Cardiac muscle cell (in vitro differentiated cells and primary cell): Measurements from ENCODE around the gene TMEM35B. TPM values are rescaled to one million over a fixed set of nuclear protein-coding genes. Genes with fewer than 3 reads are reported as not detected.

Experiments used
- DNase-seq, 2 donors: peaks; one replicate each; pipeline versions ENCODE4 v3.0.0 to v3.0.0-alpha.2; 2010 to 2017; ENCODE audit warnings: low read depth in 1 of 2, low spot score in 1 of 2
- H3K27ac ChIP-seq: fragments of 200-600 bp; sonication (generic); 2 replicates; pipeline ENCODE4 v1.5.1; 2016
- H3K27me3 ChIP-seq: fragments of 200-600 bp; sonication (generic); 2 replicates; pipeline ENCODE4 v1.6.0; 2016; ENCODE audit warnings: control low read depth
- H3K36me3 ChIP-seq: fragments of 200-600 bp; sonication (generic); 2 replicates; pipeline ENCODE4 v1.5.1; 2016; ENCODE audit warnings: control low read depth
- H3K4me1 ChIP-seq: fragments of 200-600 bp; sonication (generic); 2 replicates; pipeline ENCODE4 v1.8.1; 2017; ENCODE audit warnings: low read depth, mild to moderate bottlenecking, mixed run types
- H3K4me3 ChIP-seq: fragments of 200-600 bp; sonication (generic); 2 replicates; pipeline ENCODE4 v1.5.1; 2016; ENCODE audit warnings: mild to moderate bottlenecking
- H3K9me3 ChIP-seq: fragments of 200-600 bp; sonication (generic); 2 replicates; pipeline ENCODE4 v1.5.1; 2017; ENCODE audit warnings: low read depth, mild to moderate bottlenecking, control low read depth
- polyA plus RNA-seq: library from polyadenylated mRNA; unstranded; fragments of >200 nt; fragmentation: Nextera tagmentation; extraction: Ambion mirVana; gene quantifications from 2 replicates; pipeline ENCODE4 v1.2.1, GENCODE V29; 2016
- total RNA-seq: library from RNA; depleted of rRNA; stranded (reverse); fragments of >200 nt; gene quantifications from 2 replicates; pipeline ENCODE4 v1.2.3, GENCODE V29; 2016
- TF ChIP-seq, protein P1 (sequence below): IDR thresholded peaks from 2 replicates; pipeline ENCODE4 v1.5.1; 2012; ENCODE audit warnings: low read depth, mild to moderate bottlenecking, low read length

Gene TMEM35B
- total RNA-seq (6.8 and 14.5 TPM in 2 replicates), polyA plus RNA-seq (24.3 and 42.7 TPM in 2 replicates)

DNA sequence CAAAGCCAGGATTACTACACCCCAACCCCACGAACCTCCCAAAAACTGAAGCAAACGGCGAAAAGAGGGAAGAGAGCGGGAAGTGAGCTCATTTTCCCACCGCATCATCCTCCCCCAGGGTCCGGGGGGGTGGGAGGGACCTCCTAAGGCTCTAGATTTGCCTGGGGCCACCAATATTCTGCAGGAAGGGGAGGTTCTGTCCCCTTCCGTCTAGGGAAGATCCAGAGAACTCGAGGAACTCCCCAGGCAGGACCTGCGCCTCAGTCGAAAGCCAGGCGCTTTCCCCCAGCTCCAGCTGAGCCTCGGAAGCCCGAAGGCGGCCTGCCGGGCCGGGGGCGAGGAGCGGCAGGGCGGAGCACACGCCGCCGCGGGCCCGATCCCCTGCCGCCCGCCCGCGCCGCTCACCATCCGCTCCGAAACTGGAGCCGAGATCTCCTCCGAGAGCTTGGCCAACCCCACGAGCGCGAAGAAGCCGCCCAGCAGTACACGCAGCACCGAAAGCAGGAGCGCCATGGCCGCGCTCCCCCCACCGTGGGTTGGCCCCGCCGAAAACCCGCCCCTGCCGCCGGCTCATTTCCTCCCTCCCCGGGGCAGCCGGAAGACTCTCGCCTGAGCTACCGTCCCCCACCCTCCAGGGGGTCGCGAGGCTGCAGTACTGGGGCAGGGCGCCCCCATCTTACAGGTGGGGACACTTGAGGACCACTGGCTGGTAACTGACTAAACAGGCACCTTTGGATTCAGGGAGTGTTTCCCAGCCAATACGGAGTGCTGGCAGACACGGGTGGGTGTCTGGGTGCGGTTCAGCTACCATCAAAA lies at the start of gene TMEM35B:
Gene TMEM35B, minus strand, starts transcription at position 555 of the 816 bp plus-strand sequence. Its CDS starts 42 bp downstream, at position 513.
- peak within 1 kb of the TSS; percentile 64 for H3K4me3 ChIP-seq
- TF ChIP-seq, protein P1, sequence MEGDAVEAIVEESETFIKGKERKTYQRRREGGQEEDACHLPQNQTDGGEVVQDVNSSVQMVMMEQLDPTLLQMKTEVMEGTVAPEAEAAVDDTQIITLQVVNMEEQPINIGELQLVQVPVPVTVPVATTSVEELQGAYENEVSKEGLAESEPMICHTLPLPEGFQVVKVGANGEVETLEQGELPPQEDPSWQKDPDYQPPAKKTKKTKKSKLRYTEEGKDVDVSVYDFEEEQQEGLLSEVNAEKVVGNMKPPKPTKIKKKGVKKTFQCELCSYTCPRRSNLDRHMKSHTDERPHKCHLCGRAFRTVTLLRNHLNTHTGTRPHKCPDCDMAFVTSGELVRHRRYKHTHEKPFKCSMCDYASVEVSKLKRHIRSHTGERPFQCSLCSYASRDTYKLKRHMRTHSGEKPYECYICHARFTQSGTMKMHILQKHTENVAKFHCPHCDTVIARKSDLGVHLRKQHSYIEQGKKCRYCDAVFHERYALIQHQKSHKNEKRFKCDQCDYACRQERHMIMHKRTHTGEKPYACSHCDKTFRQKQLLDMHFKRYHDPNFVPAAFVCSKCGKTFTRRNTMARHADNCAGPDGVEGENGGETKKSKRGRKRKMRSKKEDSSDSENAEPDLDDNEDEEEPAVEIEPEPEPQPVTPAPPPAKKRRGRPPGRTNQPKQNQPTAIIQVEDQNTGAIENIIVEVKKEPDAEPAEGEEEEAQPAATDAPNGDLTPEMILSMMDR, result peak; percentile 5
- DNase-seq, result peak; percentile 66 to 69
- peaks cover 6% of the 10 kb centered on the region for H3K36me3 ChIP-seq
- no peaks in the 10 kb centered on the region for H3K27me3 ChIP-seq
- peaks cover 9% of the 10 kb centered on the region for H3K4me1 ChIP-seq
- peak within 1 kb of the TSS; percentile 49 for H3K27ac ChIP-seq
- H3K9me3 ChIP-seq, result no peaks in the 10 kb centered on the region

DNA sequence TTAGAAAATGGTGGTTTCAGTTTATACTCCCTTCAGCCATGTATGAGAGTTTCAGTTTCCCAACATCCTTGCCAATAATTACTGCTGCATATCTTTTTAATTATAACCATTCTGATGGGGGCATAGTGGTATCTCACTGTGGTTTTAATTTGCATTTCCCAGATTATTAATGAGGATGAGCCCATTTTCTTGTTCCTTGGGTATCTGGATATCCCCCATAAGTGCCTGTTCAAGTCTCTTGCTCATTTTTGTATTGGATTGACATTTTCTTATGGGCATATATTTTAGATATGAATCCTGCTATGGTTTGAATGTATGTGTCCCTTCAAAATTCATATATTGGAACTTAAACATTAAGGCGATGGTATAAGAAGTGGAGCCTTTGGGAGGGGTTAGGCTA lies 48.2 kb upstream of the TMEM35B start:
- no peaks in the 10 kb centered on the region for H3K9me3 ChIP-seq
- TF ChIP-seq, protein P1, result no peak
- DNase-seq, result no peak
- H3K4me1 ChIP-seq, result peaks cover 5% of the 10 kb centered on the region
- no peaks in the 10 kb centered on the region for H3K27me3 ChIP-seq
- no peak overlapping the region for H3K27ac ChIP-seq
- H3K4me3 ChIP-seq, result no peak overlapping the region
- no peaks in the 10 kb centered on the region for H3K36me3 ChIP-seq

DNA sequence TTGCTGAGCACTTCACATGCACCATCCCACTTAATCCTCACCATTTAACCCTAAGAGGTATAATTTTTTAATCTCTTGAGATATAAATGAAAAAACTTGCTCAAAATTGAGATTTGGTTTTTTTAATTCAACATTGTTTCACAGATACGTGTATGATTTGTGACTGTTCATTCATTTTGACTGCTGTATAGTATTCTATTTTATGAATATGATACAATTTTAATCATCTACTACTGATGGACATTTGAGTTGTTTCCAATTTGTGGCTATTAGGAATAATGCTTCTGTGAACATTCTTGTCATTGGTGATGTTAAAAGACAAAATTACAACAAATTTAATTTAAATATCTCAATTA lies 47.2 kb upstream of the TMEM35B start:
- Histone ChIP-seq H3K4me3 (peak overlapping the region; percentile 72), H3K4me1 (peaks cover 5% of the 10 kb centered on the region), H3K27ac (no peak overlapping the region), H3K9me3 (no peaks in the 10 kb centered on the region), H3K27me3 (no peaks in the 10 kb centered on the region), H3K36me3 (no peaks in the 10 kb centered on the region)
- TF ChIP-seq, protein P1, result no peak
- DNase-seq, result no peak

DNA sequence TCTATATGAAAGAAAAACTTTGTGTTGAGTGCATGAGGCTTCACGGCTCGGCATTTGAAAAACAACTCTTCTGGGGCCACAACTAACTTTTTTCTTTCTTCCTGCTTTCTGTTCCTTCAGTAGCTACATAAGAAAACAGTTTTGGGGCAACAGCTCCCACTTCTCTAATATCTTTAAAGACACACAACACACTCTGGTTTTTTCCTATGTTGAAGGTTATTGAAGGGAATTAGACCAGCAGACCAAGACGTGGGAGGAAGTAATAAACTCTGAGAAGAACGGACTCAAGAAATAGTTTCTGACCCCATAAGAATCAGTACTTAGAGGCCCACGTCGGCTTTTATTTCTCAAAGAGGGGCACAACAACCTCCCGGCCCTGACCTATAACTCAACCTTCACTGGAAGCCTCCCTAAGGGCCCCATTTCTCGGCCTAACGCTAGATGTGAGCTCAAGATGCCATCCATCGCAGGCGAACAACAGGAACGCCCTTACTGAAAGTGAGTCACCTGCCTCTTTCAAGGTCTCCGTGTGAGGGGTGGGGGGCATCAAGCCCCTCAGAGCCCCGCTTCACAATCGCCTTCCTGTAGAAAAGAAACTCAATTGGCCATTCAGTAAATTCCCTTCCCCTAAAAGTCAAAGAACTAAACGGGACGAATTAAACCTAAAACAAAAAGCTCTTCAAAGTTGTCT lies 45.8 kb upstream of the TMEM35B start:
- Histone ChIP-seq H3K27me3 (no peaks in the 10 kb centered on the region), H3K36me3 (no peaks in the 10 kb centered on the region), H3K4me3 (peak overlapping the region; percentile 72), H3K27ac (peak overlapping the region; percentile 72), H3K9me3 (no peaks in the 10 kb centered on the region), H3K4me1 (peaks cover 5% of the 10 kb centered on the region)
- TF ChIP-seq, protein P1, result no peak
- peak; percentile 19 to 35 for DNase-seq

DNA sequence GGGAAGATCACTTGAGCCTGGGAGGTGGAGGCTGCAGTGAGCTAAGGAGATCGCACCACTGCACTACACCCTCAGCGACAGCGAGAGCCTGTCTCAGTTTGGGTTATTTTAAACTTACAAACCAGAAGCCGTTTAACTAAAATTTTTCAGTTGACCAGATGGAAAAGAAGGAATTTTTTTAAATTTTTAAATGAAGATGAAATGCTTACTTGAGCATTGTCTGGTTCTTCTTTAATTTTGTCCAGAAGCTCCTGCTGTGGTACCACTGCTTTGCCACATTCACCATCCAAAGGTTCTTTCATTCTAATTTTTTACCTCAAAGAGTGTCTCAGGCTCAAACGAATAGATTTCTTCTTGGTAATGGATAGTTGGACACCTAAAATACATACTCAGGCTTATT lies 45.2 kb upstream of the TMEM35B start:
- Histone ChIP-seq H3K4me3 (peak overlapping the region; percentile 72), H3K27ac (peak overlapping the region; percentile 72), H3K27me3 (no peaks in the 10 kb centered on the region), H3K9me3 (no peaks in the 10 kb centered on the region), H3K36me3 (no peaks in the 10 kb centered on the region), H3K4me1 (peaks cover 5% of the 10 kb centered on the region)
- TF ChIP-seq, protein P1, result no peak
- DNase-seq, result no peak
